Neural progenitor cell (in vitro differentiated cells): ENCODE results near the gene FITM2. TPM values are rescaled to one million over a fixed set of nuclear protein-coding genes. Genes with fewer than 3 reads are reported as not detected.
"Not testable (repeated sequence)": the region's sequence is repeated elsewhere in the genome, so short reads cannot be mapped to it uniquely, and the experiment has no call there.

Experiments used
- DNase-seq: peaks from one replicate; pipeline ENCODE4 v3.0.0-alpha.2; 2016; ENCODE audit warnings: low spot score
- H2AFZ ChIP-seq: fragments of 200-600 bp; sonication (generic); replicated peaks from 2 replicates; pipeline ENCODE4 v1.6.1; 2016; ENCODE audit warnings: antibody characterized with exemption
- H3F3A ChIP-seq: fragments of 200-600 bp; sonication (generic); 2 replicates; pipeline ENCODE4 v1.6.1; 2016; ENCODE audit warnings: antibody characterized with exemption, low read depth
- H3K27ac ChIP-seq: fragments of 200-600 bp; sonication (generic); 2 replicates; pipeline ENCODE4 v1.5.1; 2016; ENCODE audit warnings: mild to moderate bottlenecking
- H3K27me3 ChIP-seq: fragments of 200-600 bp; sonication (generic); 2 replicates; pipeline ENCODE4 v1.6.1; 2016; ENCODE audit warnings: mild to moderate bottlenecking, moderate library complexity
- H3K36me3 ChIP-seq: fragments of 200-600 bp; sonication (generic); 2 replicates; pipeline ENCODE4 v1.5.1; 2016
- H3K4me1 ChIP-seq: fragments of 200-600 bp; sonication (generic); 2 replicates; pipeline ENCODE4 v1.6.1; 2016; ENCODE audit warnings: mixed run types
- H3K4me2 ChIP-seq: fragments of 200-600 bp; sonication (generic); 2 replicates; pipeline ENCODE4 v1.6.1; 2016
- H3K4me3 ChIP-seq: fragments of 200-600 bp; sonication (generic); 2 replicates; pipeline ENCODE4 v1.5.1; 2016
- H3K79me2 ChIP-seq: fragments of 200-600 bp; sonication (generic); 2 replicates; pipeline ENCODE4 v1.6.1; 2016; ENCODE audit warnings: low read depth
- H3K9ac ChIP-seq: fragments of 200-600 bp; sonication (generic); 2 replicates; pipeline ENCODE4 v1.6.1; 2016
- H3K9me3 ChIP-seq: fragments of 200-600 bp; sonication (generic); 2 replicates; pipeline ENCODE4 v1.5.1; 2016; ENCODE audit warnings: low read depth
- H4K20me1 ChIP-seq: fragments of 200-600 bp; sonication (generic); 2 replicates; pipeline ENCODE4 v1.6.1; 2016; ENCODE audit warnings: low read depth
- H3K27ac Mint-ChIP-seq: 3 replicates; pipeline ENCODE4 v1.8.0; 2021; ENCODE audit warnings: mixed read lengths
- H3K27me3 Mint-ChIP-seq: 2 replicates; pipeline ENCODE4 v1.8.0; 2022; ENCODE audit warnings: low read depth, mild to moderate bottlenecking, inconsistent platforms, moderate library complexity, mixed read lengths; ENCODE audit not compliant: insufficient read depth
- H3K36me3 Mint-ChIP-seq: 3 replicates; pipeline ENCODE4 v1.8.0; 2021; ENCODE audit warnings: mixed read lengths
- H3K4me1 Mint-ChIP-seq: 3 replicates; pipeline ENCODE4 v1.8.0; 2021; ENCODE audit warnings: mixed read lengths
- H3K4me3 Mint-ChIP-seq: 3 replicates; pipeline ENCODE4 v1.8.0; 2021; ENCODE audit warnings: mild to moderate bottlenecking, moderate library complexity, mixed read lengths
- H3K9me3 Mint-ChIP-seq: 3 replicates; pipeline ENCODE4 v1.8.0; 2020; ENCODE audit warnings: mixed read lengths
- CTCF ChIP-seq: fragments of 200-600 bp; sonication (generic); IDR thresholded peaks from 2 replicates; pipeline ENCODE4 v1.5.1; 2017; ENCODE audit warnings: antibody characterized with exemption, mild to moderate bottlenecking
- EZH2 ChIP-seq: fragments of 200-600 bp; sonication (generic); IDR thresholded peaks from 2 replicates; pipeline ENCODE4 v1.6.1; 2017; ENCODE audit warnings: antibody characterized with exemption, mild to moderate bottlenecking, moderate library complexity
- EZH2phosphoT487 ChIP-seq: fragments of 200-600 bp; sonication (generic); IDR thresholded peaks from 2 replicates; pipeline ENCODE4 v1.6.1; 2017; ENCODE audit warnings: antibody characterized with exemption
- total RNA-seq: library from RNA; depleted of rRNA; stranded (reverse); fragments of >200 nt; gene quantifications from 2 replicates; pipeline ENCODE4 v1.2.3, GENCODE V29; 2015; ENCODE audit warnings: low replicate concordance

The FITM2 gene
- total RNA-seq, 1 donor from 2014 or later = 1.4 TPM

GRCh38 chr20:44301285-44301684 lies 9.7 kb downstream of the FITM2 start:
- Histone ChIP-seq H3K36me3 (no peaks in the 10 kb centered on the region), H3K9me3 (no peaks in the 10 kb centered on the region), H3K4me3 (no peak overlapping the region), H3K4me2 (no peak overlapping the region), H3K4me1 (no peaks in the 10 kb centered on the region), H2AFZ (no peak overlapping the region), H3K79me2 (no peaks in the 10 kb centered on the region), H3F3A (no peaks in the 10 kb centered on the region), H3K27ac (no peak overlapping the region), H3K9ac (no peak overlapping the region), H3K27me3 (no peaks in the 10 kb centered on the region), H4K20me1 (no peaks in the 10 kb centered on the region)
- no peak overlapping the region for H3K27ac Mint-ChIP-seq
- TF ChIP-seq CTCF (no peak), EZH2 (no peak), EZH2phosphoT487 (no peak)
- H3K9me3 Mint-ChIP-seq = no peaks in the 10 kb centered on the region
- DNase-seq = no peak
- H3K4me3 Mint-ChIP-seq = no peak overlapping the region
- H3K27me3 Mint-ChIP-seq = peaks cover 6% of the 10 kb centered on the region
- H3K36me3 Mint-ChIP-seq = no peaks in the 10 kb centered on the region
- no peaks in the 10 kb centered on the region for H3K4me1 Mint-ChIP-seq

- H3K9me3 ChIP-seq, H3K9me3 Mint-ChIP-seq, H3K27me3 Mint-ChIP-seq, H3K27ac Mint-ChIP-seq, H3K4me3 Mint-ChIP-seq, H3K4me2 ChIP-seq, H4K20me1 ChIP-seq, H2AFZ ChIP-seq, DNase-seq, H3K27me3 ChIP-seq, H3K36me3 ChIP-seq, H3K4me3 ChIP-seq, H3K36me3 Mint-ChIP-seq, H3K4me1 Mint-ChIP-seq, H3K4me1 ChIP-seq, H3K9ac ChIP-seq, H3F3A ChIP-seq, H3K27ac ChIP-seq, H3K79me2 ChIP-seq: not testable (repeated sequence)
Observed at GRCh38 chr20:44299011-44299535, 11.9 kb downstream of the FITM2 start.

- H4K20me1 ChIP-seq = no peaks in the 10 kb centered on the region
- DNase-seq = no peak
- Mint-ChIP-seq H3K27ac (no peak overlapping the region), H3K9me3 (no peaks in the 10 kb centered on the region), H3K4me3 (no peak overlapping the region), H3K4me1 (peaks cover 3% of the 10 kb centered on the region), H3K36me3 (no peaks in the 10 kb centered on the region), H3K27me3 (peaks cover 5% of the 10 kb centered on the region)
- H3K4me1 ChIP-seq = no peaks in the 10 kb centered on the region
- no peaks in the 10 kb centered on the region for H3K36me3 ChIP-seq
- no peaks in the 10 kb centered on the region for H3K79me2 ChIP-seq
- H3K27me3 ChIP-seq = no peaks in the 10 kb centered on the region
- no peak overlapping the region for H3K4me2 ChIP-seq
- no peak overlapping the region for H3K27ac ChIP-seq
- no peaks in the 10 kb centered on the region for H3F3A ChIP-seq
- H3K9ac ChIP-seq = no peak overlapping the region
- no peak for TF ChIP-seq CTCF
- TF ChIP-seq EZH2 = no peak
- TF ChIP-seq EZH2phosphoT487 = no peak
- no peaks in the 10 kb centered on the region for H3K9me3 ChIP-seq
- H3K4me3 ChIP-seq = no peak overlapping the region
- H2AFZ ChIP-seq = no peak overlapping the region
Observed at GRCh38 chr20:44297721-44298120, 13.3 kb downstream of the FITM2 start.

DNA sequence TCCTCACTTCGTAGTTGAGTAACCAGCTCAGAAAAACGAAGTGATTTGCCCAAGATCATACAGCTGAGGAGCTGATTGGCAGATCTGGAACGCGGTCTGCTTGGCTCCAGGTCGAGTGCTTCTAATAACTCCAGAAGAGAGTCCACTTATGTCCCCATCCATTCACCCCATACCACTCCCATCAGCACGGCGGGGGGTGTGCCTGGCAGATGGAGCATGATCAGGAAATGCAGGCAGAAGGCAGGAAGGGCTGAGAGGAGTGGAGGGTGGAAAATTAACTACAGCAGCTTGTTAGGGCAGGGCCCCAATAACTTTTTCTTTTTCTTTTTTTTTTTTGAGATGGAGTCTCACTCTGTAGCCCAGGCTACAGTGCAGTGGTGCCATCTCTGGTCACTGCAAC lies 15.0 kb downstream of the FITM2 start:
- TF ChIP-seq EZH2 = no peak
- no peak for TF ChIP-seq CTCF
- TF ChIP-seq EZH2phosphoT487 = no peak
- no peaks in the 10 kb centered on the region for H3K9me3 Mint-ChIP-seq
- no peak overlapping the region for H3K4me2 ChIP-seq
- no peaks in the 10 kb centered on the region for H3K36me3 Mint-ChIP-seq
- no peaks in the 10 kb centered on the region for H3K36me3 ChIP-seq
- DNase-seq = no peak
- H3K4me3 ChIP-seq = no peak overlapping the region
- no peaks in the 10 kb centered on the region for H3F3A ChIP-seq
- H3K4me1 Mint-ChIP-seq = peaks cover 3% of the 10 kb centered on the region
- H3K9ac ChIP-seq = no peak overlapping the region
- no peaks in the 10 kb centered on the region for H3K9me3 ChIP-seq
- H4K20me1 ChIP-seq = no peaks in the 10 kb centered on the region
- H3K27ac ChIP-seq = no peak overlapping the region
- no peaks in the 10 kb centered on the region for H3K27me3 ChIP-seq
- no peak overlapping the region for H3K27ac Mint-ChIP-seq
- H3K27me3 Mint-ChIP-seq = peaks cover 5% of the 10 kb centered on the region
- H3K4me3 Mint-ChIP-seq = no peak overlapping the region
- H3K4me1 ChIP-seq = no peaks in the 10 kb centered on the region
- H3K79me2 ChIP-seq = no peaks in the 10 kb centered on the region
- no peak overlapping the region for H2AFZ ChIP-seq
